Activated B cell treated with CpG ODN at 0.5 μM for 24 hours (primary cell): ENCODE data around the gene APC. TPM values are rescaled to one million over a fixed set of nuclear protein-coding genes. Genes with fewer than 3 reads are reported as not detected.

Source experiments
- ATAC-seq: fragments of 200-7000 bp; cut with Tn5 transposase; one replicate; pipeline ENCODE4 v1.10.0; 2021; ENCODE audit warnings: low read depth, mild to moderate bottlenecking, moderate library complexity
- CTCF ChIA-PET: fragments of 350-600 bp; sonication (Branson Sonifier 250); formaldehyde crosslinking; loops from one replicate; lab custom pipeline; 2021; ENCODE audit warnings: antibody characterized with exemption; lab: Charles Lee
- POLR2A ChIA-PET: fragments of 350-600 bp; sonication (Branson Sonifier 250); formaldehyde crosslinking; loops from one replicate; lab custom pipeline; 2021; ENCODE audit warnings: antibody characterized with exemption; lab: Charles Lee
- DNase-seq: peaks from one replicate; pipeline ENCODE4 v3.0.0; 2022
- H3K27ac Mint-ChIP-seq: one replicate; pipeline ENCODE4 v1.8.0; 2020; ENCODE audit warnings: mixed read lengths
- H3K27me3 Mint-ChIP-seq: one replicate; pipeline ENCODE4 v1.8.0; 2021; ENCODE audit warnings: mixed read lengths
- H3K36me3 Mint-ChIP-seq: one replicate; pipeline ENCODE4 v1.8.0; 2021; ENCODE audit warnings: low read depth, mixed read lengths
- H3K4me1 Mint-ChIP-seq: one replicate; pipeline ENCODE4 v1.8.0; 2021; ENCODE audit warnings: mixed read lengths
- H3K4me3 Mint-ChIP-seq: one replicate; pipeline ENCODE4 v1.8.0; 2020; ENCODE audit warnings: mild to moderate bottlenecking, mixed read lengths
- H3K9me3 Mint-ChIP-seq: one replicate; pipeline ENCODE4 v1.8.0; 2020; ENCODE audit warnings: mixed read lengths
- intact Hi-C: fragments of 100-400 bp; cut with micrococcal nuclease; formaldehyde crosslinking; loops from one replicate; pipeline ENCODE4 v1.15.1; 2024
- total RNA-seq: library from RNA; stranded (reverse); gene quantifications from 2 replicates; pipeline ENCODE4 v1.2.3, GENCODE V29; 2022
- TF ChIP-seq, protein P1 (sequence below): fragments of 200-600 bp; IDR thresholded peaks from one replicate; pipeline ENCODE4 v1.8.0; 2022; ENCODE audit warnings: antibody characterized with exemption, mild to moderate bottlenecking

APC gene
- total RNA-seq, 1 donor from 2014 or later, result 41.7 TPM

DNA sequence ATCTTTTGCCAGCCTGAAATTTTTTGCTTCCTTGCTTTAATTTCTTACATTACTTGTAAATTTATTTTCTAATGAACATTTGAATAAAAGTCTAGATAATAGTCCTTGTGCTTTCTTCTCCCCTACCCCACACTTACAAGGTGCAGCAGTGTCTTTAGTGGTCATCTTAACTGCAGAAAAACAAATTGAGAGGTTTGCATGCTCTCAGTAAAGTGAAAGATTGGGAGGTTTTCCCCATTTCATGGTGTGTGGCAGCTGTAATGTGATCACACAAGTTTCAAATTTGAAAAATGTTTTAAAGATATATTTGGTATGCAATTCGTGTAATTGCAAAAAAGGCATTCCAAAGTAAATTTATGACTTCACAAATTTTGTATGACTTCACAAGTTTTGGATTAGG, 14.7 kb downstream of the APC start:
- intact Hi-C loops, result no loop called here
- no peak overlapping the region for H3K4me3 Mint-ChIP-seq
- no peaks in the 10 kb centered on the region for H3K27me3 Mint-ChIP-seq
- TF ChIP-seq, protein P1, sequence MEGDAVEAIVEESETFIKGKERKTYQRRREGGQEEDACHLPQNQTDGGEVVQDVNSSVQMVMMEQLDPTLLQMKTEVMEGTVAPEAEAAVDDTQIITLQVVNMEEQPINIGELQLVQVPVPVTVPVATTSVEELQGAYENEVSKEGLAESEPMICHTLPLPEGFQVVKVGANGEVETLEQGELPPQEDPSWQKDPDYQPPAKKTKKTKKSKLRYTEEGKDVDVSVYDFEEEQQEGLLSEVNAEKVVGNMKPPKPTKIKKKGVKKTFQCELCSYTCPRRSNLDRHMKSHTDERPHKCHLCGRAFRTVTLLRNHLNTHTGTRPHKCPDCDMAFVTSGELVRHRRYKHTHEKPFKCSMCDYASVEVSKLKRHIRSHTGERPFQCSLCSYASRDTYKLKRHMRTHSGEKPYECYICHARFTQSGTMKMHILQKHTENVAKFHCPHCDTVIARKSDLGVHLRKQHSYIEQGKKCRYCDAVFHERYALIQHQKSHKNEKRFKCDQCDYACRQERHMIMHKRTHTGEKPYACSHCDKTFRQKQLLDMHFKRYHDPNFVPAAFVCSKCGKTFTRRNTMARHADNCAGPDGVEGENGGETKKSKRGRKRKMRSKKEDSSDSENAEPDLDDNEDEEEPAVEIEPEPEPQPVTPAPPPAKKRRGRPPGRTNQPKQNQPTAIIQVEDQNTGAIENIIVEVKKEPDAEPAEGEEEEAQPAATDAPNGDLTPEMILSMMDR, result no peak
- DNase-seq (no peak), ATAC-seq (no peak)
- ChIA-PET POLR2A (no interaction called here), CTCF (no interaction called here)
- no peak overlapping the region for H3K27ac Mint-ChIP-seq
- H3K9me3 Mint-ChIP-seq, result no peaks in the 10 kb centered on the region
- peaks cover 7% of the 10 kb centered on the region for H3K36me3 Mint-ChIP-seq
- H3K4me1 Mint-ChIP-seq, result peaks cover 16% of the 10 kb centered on the region

DNA sequence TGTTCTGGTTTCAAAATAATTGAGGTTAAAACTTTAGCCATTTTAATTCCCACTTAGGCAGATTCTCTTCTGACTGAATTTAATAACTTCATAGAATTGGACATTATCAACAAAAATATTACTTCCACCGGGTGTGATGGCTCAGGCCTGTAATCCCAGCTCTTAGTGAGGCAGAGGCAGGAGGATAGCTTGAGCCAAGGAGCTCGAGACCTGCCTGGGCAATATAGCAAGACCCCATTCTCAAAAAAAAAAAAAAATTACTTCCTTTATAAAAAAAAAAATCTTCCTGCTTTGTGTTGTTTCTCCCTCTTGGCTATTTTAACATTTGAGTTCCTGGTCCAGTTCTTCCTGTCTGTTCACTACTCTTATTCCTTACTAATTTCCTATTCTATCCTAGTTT, 18.0 kb downstream of the APC start:
- TF ChIP-seq, protein P1, result no peak
- CTCF ChIA-PET, result interaction anchor here (1.4 to 7.7 kb wide), 3 partner anchors 203 to 581 kb away, joined by 4 to 160 read pairs (median 20); partner anchors contain the start of gene EPB41L4A
- Mint-ChIP-seq H3K4me1 (peaks cover 19% of the 10 kb centered on the region), H3K9me3 (no peaks in the 10 kb centered on the region), H3K27ac (peak overlapping the region; percentile 33), H3K27me3 (no peaks in the 10 kb centered on the region), H3K4me3 (no peak overlapping the region), H3K36me3 (peaks cover 17% of the 10 kb centered on the region)
- intact Hi-C loops, result loop anchor here (5.0 kb wide), 1 partner anchor 48 kb away; no protein-coding TSS in a partner anchor
- POLR2A ChIA-PET, result no interaction called here
- ATAC-seq (no peak), DNase-seq (no peak)

DNA sequence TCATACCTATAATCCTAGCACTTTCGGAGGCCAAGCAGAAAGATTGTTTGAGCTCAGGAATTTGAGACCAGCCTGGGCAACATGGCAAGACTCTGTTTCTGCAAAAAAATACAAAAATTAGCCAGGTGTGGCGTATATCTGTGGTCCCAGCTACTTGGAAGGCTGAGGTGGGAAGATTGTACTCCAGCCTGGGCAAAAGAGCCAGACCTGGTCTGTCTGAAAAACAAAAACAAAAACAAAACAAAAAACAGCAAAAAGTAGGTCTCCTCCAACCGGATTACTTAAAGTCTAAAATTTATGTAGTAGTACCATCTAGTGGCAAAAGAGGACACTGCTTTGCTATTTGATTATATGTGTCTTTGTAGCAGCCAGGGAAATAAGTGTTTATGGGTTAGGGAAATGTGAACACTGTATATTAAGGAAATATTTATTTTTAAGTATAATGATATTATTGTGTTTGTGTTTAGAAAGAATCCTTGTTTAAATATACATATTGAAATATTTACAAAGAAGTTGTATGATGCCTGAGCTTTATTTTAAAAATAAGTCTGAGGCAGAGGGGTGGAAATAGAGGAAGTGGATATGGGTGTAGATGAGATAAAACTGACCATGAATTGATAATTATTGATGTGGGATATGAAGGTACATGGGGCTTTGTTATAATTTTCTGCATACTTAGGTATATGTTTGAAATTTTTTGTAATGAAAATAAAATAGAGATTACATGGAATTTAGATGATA, 20.0 kb downstream of the APC start:
- DNase-seq (no peak), ATAC-seq (peak; percentile 81)
- Mint-ChIP-seq H3K4me3 (no peak overlapping the region), H3K4me1 (peaks cover 12% of the 10 kb centered on the region), H3K36me3 (peaks cover 27% of the 10 kb centered on the region), H3K27ac (peak overlapping the region; percentile 46), H3K27me3 (no peaks in the 10 kb centered on the region), H3K9me3 (no peaks in the 10 kb centered on the region)
- ChIA-PET POLR2A (interaction anchor here (0.6 to 1.2 kb wide), 3 partner anchors 165 to 577 kb away, joined by 3 read pairs; no protein-coding TSS in a partner anchor), CTCF (interaction anchor here (0.6 to 7.7 kb wide), 27 partner anchors 10 to 582 kb away, joined by 3 to 160 read pairs (median 4); partner anchors contain the start of gene EPB41L4A)
- intact Hi-C loops, result loop anchor here (1.0 to 5.0 kb wide), 6 partner anchors 50 to 582 kb away; no protein-coding TSS in a partner anchor
- TF ChIP-seq, protein P1, result peak; percentile 82

DNA sequence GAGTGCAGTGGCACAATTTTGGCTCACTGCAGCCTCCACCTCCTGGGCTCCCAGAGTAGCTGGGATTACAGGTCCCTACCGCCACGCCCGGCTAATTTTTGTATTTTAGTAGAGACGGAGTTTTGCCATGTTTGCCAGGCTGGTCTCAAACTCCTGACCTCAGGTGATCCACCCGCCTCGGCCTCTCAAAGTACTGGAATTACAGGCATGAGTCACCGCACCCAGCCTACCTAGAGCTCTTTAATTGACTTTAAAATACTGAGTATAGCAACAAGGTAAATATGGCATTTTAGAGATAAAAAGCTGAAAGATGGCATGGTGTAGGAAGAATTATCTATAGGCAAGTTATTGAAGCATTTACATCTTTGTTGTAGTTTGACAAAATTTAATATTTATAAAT, 21.0 kb downstream of the APC start:
- intact Hi-C loops, result loop anchor here (5.0 kb wide), 1 partner anchor 51 kb away; no protein-coding TSS in a partner anchor
- H3K9me3 Mint-ChIP-seq, result no peaks in the 10 kb centered on the region
- H3K27me3 Mint-ChIP-seq, result no peaks in the 10 kb centered on the region
- ATAC-seq (no peak), DNase-seq (no peak)
- H3K27ac Mint-ChIP-seq, result no peak overlapping the region
- POLR2A ChIA-PET, result interaction anchor here (1.2 kb wide), 1 partner anchor 207 kb away, joined by 3 read pairs; no protein-coding TSS in a partner anchor
- TF ChIP-seq, protein P1, result no peak
- peaks cover 12% of the 10 kb centered on the region for H3K4me1 Mint-ChIP-seq
- no peak overlapping the region for H3K4me3 Mint-ChIP-seq
- peaks cover 27% of the 10 kb centered on the region for H3K36me3 Mint-ChIP-seq
- CTCF ChIA-PET, result interaction anchor here (0.8 to 7.7 kb wide), 10 partner anchors 11 to 583 kb away, joined by 4 to 160 read pairs (median 6); partner anchors contain the start of gene EPB41L4A
